Kasumi-1 (cell line): Measurements from ENCODE around the gene RASGEF1C.
A peak's percentile ranks its signal among the peaks of the same experiment; 100 is the strongest.

Experiments used
- DNase-seq, 2 experiments: peaks; one replicate each; lab custom pipeline; 2025; lab: John Stamatoyannopoulos, UW

Gene RASGEF1C

DNA sequence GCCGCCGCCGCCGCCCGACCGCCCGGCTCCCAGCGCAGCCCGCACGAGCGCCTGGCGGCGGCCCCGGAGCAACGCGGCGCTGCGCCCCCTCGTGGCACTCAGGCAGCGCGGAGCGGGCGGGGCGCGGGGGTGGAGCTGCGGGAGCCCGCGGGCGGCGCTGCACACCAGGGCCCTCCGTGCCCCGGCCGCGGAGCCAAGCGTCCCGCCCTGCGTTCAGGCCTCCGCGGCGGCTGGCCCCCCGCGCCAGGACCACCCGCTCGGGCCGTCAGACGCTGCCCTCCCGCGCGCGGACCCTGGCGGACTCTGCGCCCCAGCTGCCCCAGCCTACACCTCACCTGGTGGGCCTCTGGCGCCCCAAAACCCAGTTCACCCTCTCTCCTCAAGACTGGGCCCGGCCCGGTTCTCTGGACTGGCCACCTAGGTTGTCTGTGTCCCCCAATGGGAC is at the start of gene RASGEF1C:
Gene RASGEF1C, minus strand, starts transcription at position 75 of the 445 bp plus-strand sequence. CDS start 71,159 bp downstream, outside the sequence.
- peak; percentile 15 to 42 for DNase-seq

DNA sequence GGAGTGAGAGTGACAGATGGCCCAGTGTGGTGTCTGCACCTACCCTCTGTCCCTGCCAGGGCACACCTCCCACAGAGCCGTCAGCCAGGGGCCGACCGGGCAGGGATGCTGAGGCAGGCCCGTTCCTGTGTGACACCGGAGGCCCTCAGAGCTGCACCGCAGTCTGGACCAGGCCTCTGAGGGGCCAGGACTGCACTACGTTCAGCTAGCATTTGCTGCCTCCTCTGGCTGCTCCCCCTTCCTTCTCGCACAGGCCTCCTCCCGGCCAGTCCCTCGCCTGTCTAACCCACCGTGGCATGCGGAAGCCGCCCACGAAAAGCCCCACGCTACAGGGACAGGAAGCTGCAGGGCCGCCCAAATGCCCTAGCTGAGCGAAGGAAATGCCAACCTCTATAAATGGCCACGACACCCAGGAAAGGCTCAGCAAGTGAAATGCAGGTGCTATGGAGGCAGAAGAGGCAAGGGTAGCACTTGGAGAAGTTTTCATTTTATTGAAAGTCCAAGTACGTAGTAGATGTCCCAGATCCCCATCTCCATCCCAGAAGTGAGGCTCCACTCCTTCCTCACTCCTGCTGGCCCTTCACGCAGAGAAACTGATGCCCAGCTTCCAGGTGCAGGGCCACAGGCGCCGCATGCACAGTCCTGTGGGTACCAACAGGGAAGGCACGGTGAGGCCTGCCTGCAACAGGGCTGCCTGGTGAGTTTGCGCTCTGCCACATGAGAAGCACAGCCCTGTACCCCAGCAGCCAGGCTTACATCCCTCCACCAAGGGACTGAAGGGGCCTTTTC is 44.2 kb upstream of the RASGEF1C start:
- DNase-seq: no peak

DNA sequence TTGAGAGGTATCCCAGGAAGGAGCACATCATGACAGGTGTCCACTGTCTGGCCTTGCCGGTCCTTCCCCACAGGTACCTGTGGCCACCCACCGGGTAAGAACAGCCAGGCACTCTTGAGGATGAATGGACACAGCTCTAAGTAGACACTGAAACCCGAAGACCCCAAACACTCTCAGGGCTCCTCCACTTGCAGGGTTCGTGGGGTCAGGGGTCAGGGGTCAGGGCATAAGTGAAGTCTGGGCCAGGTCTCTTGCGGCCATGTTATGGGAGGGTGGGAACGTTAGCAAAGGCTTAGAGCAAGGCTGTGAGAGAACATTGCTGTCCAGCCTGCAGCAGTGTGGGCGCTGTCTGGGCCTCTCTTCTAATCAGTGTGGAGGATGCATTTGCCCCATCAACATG is 42.9 kb upstream of the RASGEF1C start:
- no peak for DNase-seq

DNA sequence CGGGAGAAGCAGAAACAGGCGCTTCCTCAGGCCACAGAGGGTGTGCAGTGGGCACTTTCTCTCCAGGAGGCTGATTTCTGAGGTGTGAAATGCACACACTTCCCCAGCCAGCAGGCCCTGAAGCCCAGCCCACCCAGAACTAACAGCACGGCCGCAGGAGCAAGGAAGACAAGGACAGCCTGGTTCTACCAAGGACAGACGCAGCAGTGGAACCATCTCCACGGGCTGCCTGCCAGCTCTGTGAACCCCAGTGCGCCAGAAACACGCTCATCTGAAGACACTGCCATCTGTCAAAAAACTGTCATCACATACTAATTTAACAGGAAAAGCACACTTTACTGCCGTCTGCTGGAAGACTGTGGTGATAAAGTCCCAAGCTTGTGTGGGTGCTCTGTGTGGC is 42.1 kb upstream of the RASGEF1C start:
- DNase-seq: no peak

DNA sequence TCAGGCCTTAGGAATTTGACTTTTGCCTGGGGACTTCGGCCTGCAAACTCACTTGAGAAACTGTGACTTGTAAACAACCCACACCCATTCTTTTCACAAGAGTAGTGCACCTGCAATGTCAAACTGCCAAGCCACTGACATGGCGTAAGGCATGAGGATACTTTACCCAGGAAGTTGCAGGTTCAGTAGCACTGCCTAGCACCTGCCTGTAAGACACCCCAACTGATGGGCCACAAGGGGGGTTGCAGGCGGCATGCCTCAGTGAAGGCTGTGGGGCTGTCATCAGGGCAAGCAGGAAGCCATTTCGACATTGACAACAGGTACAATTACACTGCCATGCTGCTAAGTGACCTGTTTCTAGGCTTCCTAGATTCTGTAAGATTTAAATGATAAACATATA is 41.3 kb upstream of the RASGEF1C start:
- DNase-seq: no peak

DNA sequence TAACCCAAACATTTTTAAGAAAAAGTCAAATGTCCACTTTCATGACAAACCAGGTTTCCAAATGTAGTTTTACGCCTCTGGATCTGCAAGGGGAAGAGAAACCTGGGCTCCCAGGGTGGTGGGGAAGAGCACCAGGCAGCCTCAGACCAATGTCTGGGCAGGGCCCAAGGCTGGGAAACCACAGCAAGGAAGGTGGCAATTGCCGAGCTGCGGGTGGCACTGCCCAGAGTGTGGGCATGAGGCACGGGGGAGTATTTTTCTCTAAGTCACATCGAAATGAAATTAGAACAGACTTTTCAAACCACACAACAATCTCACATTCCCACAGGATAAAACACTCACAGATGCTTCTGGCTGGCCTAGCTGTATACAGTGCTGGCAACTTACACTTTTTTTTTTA is 32.6 kb upstream of the RASGEF1C start:
- no peak for DNase-seq

DNA sequence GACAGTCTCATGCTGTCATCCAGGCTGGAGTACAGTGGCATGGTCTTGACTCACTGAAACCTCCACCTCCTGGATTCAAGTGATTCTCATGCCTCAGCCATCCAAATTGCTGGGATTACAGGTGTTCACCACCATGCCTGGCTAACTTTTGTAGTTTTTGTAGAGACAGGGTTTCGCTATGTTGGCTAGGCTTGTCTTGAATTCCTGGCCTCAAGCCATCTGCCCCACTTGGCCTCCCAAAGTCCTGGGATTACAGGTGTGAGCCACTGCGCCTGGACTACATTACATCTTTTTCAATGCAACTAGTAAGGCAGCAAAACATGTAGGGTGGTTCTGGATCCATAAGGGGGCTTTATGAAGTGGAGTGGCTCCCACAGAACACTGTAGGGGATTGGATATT is 29.6 kb upstream of the RASGEF1C start:
- DNase-seq: no peak

DNA sequence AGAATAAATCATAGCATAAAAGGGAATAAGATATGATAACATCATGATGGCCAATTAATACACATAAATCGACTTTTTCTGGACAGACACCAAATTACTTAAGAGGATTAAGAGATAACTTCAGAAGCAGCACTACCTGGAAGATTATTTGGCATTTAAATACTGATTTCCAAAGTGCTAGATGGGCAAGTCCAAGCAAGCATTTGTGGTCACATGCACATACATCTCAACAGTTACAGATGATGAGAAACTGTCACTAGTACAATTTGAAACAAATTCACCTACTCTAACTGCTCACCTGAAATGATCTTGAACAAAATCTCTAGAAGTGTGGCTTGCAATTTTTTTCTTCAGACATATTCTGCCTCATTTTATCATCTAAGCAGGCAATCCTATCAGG is 26.8 kb upstream of the RASGEF1C start:
- DNase-seq: no peak

DNA sequence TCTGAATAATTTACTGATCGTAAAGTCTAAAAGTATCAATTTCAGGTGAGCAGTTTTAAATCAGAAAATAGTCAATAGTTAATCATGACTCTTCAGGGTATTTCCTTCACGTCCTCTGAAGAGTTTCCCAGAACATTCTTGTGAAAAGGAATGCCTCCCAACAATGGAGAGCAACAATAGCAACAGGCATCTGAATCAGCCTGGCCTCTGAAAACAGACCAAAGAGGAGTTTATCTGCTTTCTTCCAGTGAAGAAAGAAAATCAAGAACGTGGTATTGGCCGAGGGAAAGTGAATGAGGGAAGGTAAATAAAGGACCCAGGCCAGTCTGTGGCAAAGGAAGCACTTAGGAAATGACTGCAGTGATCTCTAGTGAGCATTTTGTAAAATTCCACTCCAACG is 26.1 kb upstream of the RASGEF1C start:
- no peak for DNase-seq

DNA sequence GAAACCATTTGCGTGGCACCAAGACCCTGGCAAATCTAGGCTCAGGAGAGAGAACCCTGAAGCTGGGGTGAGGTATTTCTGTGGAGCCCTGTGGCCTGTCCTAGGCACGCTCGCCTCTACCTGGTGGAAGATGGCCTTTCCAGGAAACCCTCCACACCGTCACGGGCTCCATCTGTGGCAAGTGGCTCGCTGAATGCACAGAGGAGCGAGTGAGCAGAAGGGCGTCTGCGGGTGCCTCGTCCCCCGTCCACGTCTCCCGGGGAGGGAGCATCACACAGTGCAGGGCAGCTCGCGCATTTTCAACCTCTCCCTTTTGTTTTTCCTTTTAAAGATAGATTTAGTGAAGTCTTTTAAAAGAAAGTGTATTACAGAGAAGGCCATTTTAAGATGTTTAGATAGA is 25.3 kb upstream of the RASGEF1C start:
- DNase-seq: no peak

DNA sequence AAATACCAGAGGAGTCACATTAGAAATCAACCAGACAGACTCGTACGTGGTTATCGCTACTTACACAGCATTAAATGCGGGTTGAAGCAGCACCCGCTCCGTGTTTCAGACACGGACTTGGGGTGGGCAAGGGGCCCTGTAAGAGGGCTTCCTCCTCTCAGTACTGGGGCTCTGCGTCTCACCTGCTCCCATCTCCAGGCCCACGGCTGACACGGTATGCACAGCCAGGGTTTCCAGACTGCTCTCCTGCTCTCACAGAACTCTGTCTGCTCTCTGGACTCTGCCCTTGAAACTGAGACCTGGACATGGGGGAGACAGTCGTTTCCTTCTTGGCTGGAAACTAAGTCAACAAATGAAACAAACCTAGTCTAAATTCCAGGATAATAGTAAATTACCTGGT is 24.7 kb upstream of the RASGEF1C start:
- no peak for DNase-seq

DNA sequence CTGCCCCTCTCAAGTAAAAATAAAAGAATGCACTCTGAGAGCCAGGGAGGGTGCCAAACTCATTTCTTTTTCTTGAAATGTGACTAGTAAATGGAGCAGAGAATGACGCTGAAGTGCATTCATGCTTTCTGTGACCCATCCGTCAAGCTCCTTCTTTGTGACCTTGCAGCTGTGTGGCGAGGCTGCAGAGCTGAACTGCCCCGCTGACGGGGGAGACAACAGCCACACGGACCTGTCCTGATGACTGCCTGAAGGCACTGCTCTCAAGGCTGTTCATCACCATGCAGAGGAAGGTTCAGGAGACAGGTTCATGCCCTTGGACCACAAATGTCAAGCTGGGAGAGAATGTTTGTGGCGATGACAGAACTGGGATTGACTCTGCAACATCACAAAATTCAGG is 21.0 kb upstream of the RASGEF1C start:
- DNase-seq: no peak

DNA sequence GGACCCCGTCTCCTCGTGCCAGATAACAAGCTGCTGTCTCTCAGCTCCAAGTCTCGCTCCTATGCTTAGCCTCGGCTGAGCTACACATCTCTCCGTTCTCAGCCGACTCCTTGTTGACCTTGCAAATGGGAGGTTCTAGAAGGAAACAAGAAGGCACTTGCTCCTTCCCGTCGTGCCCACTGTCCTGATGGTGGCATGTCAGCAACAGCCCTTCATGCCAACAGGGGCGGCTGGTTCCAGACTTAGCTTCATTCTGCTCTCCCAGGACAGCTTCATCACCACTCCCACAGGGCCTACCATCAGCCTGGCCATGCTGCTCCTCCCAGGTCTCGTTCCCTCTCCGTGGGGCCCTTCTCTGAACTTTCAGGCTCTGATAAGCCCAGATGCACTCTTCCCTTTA is 13.0 kb upstream of the RASGEF1C start:
- no peak for DNase-seq

DNA sequence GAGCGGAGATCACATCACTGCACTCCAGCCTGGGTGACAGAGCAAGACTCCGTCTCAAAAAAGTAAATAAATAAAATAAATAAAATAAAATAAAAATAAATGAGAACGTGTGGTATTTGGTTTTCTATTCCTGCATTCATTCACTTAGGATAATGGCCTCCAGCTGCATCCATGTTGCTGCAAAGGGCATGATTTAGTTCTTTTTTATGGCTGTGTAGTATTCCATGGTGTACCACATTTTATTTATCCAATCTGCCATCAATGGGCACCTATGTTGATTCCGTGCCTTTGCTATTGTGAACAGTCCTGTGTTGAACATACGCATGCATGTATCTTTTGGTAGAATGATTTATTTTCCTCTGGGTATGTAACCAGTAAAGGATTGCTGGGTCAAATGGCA is 8.8 kb upstream of the RASGEF1C start:
- DNase-seq: no peak

DNA sequence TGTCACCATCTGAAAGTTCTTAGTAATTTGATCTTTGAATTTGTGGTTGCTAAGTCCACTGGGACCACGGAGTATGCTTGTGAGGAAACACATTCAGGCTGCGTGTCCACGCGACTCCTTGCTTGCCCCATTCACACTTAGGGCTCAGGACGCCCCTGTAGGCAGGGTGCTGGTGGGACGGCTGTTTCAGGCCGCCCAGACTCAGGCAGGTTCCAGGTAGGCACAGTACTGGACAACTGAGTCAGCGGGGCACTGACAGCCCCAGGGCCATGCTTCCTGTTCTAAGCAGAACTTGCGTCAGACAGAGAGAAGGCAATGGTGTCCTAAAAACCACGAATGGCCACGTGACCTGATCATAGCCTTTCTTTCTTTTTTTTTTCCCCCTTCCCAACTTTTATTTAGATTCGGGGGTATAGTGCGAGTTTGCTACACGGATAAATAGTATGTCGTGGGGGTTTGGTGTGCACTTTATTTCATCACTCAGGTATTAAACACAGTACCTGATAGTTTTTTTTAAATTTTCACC is 7.7 kb upstream of the RASGEF1C start:
- DNase-seq: peak in 1 of 2 experiments; percentile 2

DNA sequence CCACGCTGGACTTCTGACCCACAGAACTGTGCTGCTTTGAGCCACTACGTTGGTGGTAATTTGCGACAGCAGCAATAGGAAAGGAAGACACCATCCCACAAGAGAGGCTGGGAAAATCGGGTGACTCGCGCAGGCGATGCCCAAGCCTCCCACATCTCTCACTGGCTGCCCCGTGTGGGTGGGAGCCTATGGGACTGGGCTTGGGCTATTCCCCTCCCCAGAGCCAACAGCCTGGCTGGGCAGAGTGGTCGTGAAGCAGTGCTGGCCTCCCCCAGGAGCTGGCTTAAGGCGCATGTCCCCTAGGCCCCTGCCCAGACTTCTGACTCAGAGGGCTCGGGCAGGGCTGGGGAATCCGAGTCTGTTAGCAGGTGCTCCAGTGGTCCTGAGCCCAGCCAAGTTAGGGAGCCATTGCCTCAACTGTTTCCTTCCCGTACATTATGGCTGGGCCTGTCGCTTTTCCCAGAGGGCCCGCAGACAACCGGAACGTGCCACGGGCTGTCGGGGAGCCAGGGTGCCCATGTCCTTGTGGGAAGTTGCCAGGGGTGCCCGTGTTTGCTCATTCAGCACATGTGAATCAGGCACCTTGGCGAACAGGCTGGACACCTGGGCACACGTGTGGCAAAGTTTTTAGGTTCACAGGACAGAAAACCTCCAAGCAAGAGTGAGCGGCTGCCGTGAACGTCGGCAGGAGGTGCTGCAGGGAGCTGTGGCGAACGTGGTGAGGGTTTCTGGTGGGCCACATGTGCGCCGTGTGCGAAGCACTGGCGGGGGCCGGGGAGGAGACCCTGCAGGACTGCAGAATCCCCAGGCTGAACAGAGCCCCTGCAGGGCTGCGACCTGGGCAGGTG is 7.0 kb upstream of the RASGEF1C start:
- DNase-seq: no peak

DNA sequence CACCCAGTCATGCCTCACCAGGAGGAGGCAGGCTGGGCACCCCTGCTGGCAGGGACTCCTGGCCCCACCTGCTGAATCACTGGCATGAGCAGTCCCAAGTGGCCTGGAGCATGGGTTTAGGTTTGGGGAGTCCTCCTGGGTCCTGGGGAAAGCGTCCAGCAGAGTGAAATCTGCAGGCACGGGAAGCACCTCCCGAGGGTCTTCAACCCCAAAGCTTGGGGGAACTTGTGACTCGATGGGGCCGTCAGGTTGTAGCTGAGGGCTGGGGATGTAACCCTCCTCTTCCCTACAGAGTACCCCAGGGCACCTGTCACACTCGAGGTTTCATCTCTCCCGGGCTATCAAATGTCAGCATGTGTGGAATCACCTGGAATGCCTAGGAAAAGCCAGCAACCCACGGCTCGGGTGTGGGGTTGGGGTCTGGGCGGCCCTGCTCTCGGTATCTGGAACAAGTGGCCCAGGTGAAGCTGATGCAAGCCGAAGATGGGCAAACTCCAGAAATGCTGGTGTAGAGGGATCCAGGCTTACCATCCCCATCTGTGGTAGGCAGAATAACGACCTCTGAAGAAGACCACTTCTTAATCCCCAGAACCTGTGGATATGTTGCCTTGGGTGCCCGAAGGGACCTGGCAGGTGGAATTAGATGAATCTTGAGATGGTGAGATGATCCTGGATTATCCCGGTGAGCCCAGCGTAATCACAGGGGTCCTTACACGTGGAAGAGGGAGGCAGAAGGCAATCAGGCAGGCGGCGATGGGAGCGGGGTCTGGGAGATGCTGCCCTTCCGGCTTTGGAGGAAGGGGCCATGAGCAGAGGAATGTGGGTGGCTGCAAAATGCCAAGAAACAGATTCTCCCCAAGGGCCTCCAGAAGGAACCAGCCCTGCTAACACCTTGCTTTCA is 6.1 kb upstream of the RASGEF1C start:
- no peak for DNase-seq

DNA sequence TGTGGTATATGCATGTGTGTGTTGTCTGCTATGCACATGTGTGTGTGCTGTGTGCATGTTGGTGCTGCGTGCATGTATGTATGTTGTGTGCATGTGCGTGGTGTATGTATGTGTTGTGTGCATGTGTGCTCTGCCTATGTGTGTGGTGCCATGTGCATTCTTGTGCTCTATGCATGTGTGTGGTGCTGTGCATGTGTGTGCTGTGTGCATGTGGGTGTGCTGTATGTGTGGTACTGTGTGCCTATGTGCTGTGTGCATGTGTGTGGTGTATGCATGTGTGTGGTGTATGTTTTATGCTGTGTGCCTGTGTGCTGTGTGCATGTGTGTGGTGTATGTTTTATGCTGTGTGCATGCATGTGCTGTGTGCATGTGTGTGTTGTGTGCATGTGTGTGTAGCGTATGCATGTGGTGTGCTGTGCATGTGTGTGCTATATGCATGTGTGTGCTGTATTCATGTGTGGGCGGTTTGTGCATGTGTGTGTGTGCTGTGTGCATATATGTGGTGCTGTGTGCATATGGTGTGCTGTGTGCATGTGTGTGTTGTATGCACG is 4.7 kb upstream of the RASGEF1C start:
- DNase-seq: no peak

DNA sequence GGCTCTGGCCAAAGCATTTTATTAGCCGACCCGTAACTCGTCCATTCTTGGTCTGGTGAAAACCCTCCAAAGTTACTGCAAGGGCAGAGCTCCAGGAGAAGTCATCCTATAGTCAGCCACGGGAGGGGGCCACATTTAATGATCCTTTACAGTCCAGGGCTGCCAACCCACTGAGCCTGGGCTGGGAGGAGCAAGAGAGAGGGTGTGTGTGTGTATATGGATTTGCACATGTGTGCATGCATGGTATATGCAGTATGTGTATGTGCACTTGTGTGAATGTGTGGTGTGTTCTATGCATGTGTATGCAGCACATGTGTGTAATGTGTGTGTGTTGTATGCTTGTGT is 4.2 kb upstream of the RASGEF1C start:
- peak; percentile 43 to 47 for DNase-seq

DNA sequence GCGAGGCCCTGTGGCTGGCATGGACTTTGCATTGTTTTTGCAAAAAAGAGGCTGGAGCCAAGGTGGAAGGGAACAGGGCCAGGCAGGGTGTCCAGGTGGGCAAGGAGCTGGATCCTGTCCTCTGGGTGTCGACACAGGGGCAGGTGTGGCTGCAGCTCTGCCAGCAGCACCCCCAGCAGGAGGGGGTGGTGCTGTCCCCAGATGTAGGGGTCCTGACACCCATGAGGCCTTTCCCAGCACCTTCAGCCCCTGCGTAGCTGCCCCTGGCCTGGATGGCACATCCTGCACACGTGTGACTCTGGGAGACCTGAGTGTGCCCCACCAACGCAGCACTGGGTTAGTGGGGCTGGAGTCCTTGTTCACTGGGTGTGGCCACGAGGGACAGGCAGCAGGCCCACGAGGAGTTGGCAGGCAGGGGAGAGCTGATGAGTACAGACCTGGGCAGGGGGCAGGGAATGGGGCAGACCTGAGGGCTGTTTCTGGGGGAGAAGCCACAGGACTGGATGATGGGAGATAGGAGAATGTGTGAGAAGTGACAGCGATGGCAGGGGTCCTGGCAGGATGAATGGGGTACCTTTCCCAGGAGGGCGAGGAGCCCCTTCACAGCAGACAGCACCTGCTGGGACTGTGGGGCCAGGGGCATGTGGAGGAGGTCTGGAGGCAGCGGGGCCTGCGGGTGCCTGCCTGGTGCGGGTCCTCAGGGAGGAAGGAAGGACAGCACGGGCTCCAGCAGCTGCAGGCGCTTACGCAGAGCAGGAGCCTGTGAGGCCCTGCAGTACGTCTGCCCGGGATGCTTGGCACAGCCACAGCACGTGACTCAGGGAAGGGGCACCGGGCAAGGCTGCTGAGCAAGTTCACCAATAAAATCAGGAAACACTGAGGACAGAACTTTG is 3.6 kb upstream of the RASGEF1C start:
- DNase-seq: peak in 1 of 2 experiments; percentile 47

DNA sequence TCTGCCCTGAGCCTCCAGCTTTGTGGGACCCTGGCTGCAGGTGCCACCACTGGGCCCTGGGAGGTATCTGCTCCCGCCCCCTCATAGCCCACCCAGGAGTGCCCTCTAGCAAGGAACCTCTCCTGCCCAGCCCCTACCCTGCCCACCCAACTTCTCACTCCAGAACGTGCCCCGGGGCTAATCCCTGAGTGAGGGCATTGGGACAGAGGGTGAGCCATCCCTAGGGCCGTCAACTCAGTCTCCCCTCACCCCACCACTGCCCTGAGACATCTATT is 2.7 kb upstream of the RASGEF1C start:
- no peak for DNase-seq
